ENCODE measurements around the gene SOSTDC1. TPM values are rescaled to one million over a fixed set of nuclear protein-coding genes. Genes with fewer than 3 reads are reported as not detected.

Gene SOSTDC1
- total RNA-seq, 1 donor from 2014 or later = 0.41 TPM

- Mint-ChIP-seq H3K4me1 (ENCODE audit: low read depth) (peaks cover 9% of the 10 kb centered on the region), H3K36me3 (ENCODE audit: insufficient read depth) (no peaks in the 10 kb centered on the region), H3K9me3 (ENCODE audit: low read depth) (no peaks in the 10 kb centered on the region), H3K4me3 (ENCODE audit: low read depth) (no peak overlapping the region), H3K27ac (no peak overlapping the region), H3K27me3 (no peaks in the 10 kb centered on the region)
- no peak for TF ChIP-seq CTCF (IDR thresholded peaks at IDR 0.05; ENCODE audit: unreplicated experiment)
- DNase-seq (ENCODE audit: low spot score, unreplicated experiment) = no peak
Observed at GRCh38 chr7:16494955-16495719, 29.6 kb upstream of the SOSTDC1 start.

- no peaks in the 10 kb centered on the region for H3K9me3 Mint-ChIP-seq (ENCODE audit: low read depth)
- H3K27me3 Mint-ChIP-seq = no peaks in the 10 kb centered on the region
- no peak overlapping the region for H3K4me3 Mint-ChIP-seq (ENCODE audit: low read depth)
- no peaks in the 10 kb centered on the region for H3K36me3 Mint-ChIP-seq (ENCODE audit: insufficient read depth)
- no peak for DNase-seq (ENCODE audit: low spot score, unreplicated experiment)
- no peak overlapping the region for H3K27ac Mint-ChIP-seq
- no peak for TF ChIP-seq CTCF (IDR thresholded peaks at IDR 0.05; ENCODE audit: unreplicated experiment)
- H3K4me1 Mint-ChIP-seq (ENCODE audit: low read depth) = peaks cover 13% of the 10 kb centered on the region
Observed at GRCh38 chr7:16494551-16494950, 29.0 kb upstream of the SOSTDC1 start.

- no peak for DNase-seq (ENCODE audit: low spot score, unreplicated experiment)
- Mint-ChIP-seq H3K36me3 (ENCODE audit: insufficient read depth) (no peaks in the 10 kb centered on the region), H3K4me3 (ENCODE audit: low read depth) (no peak overlapping the region), H3K9me3 (ENCODE audit: low read depth) (no peaks in the 10 kb centered on the region), H3K27me3 (no peaks in the 10 kb centered on the region), H3K4me1 (ENCODE audit: low read depth) (peaks cover 18% of the 10 kb centered on the region), H3K27ac (no peak overlapping the region)
- TF ChIP-seq CTCF (IDR thresholded peaks at IDR 0.05; ENCODE audit: unreplicated experiment) = no peak
Observed at GRCh38 chr7:16493266-16493665, 27.7 kb upstream of the SOSTDC1 start.

- no peak for TF ChIP-seq CTCF (IDR thresholded peaks at IDR 0.05; ENCODE audit: unreplicated experiment)
- no peak overlapping the region for H3K27ac Mint-ChIP-seq
- H3K9me3 Mint-ChIP-seq (ENCODE audit: low read depth) = no peaks in the 10 kb centered on the region
- H3K36me3 Mint-ChIP-seq (ENCODE audit: insufficient read depth) = no peaks in the 10 kb centered on the region
- H3K4me1 Mint-ChIP-seq (ENCODE audit: low read depth) = peaks cover 18% of the 10 kb centered on the region
- no peak overlapping the region for H3K4me3 Mint-ChIP-seq (ENCODE audit: low read depth)
- H3K27me3 Mint-ChIP-seq = no peaks in the 10 kb centered on the region
- no peak for DNase-seq (ENCODE audit: low spot score, unreplicated experiment)
Observed at GRCh38 chr7:16492513-16493062, 27.1 kb upstream of the SOSTDC1 start.

GRCh38 chr7:16491148-16491547, 25.6 kb upstream of the SOSTDC1 start:
- H3K36me3 Mint-ChIP-seq (ENCODE audit: insufficient read depth) = no peaks in the 10 kb centered on the region
- no peak for DNase-seq (ENCODE audit: low spot score, unreplicated experiment)
- peaks cover 2% of the 10 kb centered on the region for H3K9me3 Mint-ChIP-seq (ENCODE audit: low read depth)
- no peaks in the 10 kb centered on the region for H3K27me3 Mint-ChIP-seq
- no peak overlapping the region for H3K4me3 Mint-ChIP-seq (ENCODE audit: low read depth)
- no peak overlapping the region for H3K27ac Mint-ChIP-seq
- H3K4me1 Mint-ChIP-seq (ENCODE audit: low read depth) = peaks cover 18% of the 10 kb centered on the region
- no peak for TF ChIP-seq CTCF (IDR thresholded peaks at IDR 0.05; ENCODE audit: unreplicated experiment)
